H1 (cell line): ENCODE data around the gene TMEM179B.

Source experiments
- ASH2L ChIP-seq: fragments of 200-600, 300-600 bp; sonication (generic); IDR thresholded peaks from one replicate; pipeline ENCODE4 v1.7.1; 2017; ENCODE audit warnings: low read length
- ATF3 ChIP-seq: IDR thresholded peaks from 2 replicates; pipeline ENCODE4 v1.6.1; 2011; ENCODE audit warnings: low read depth, mild to moderate bottlenecking, low read length; ENCODE audit not compliant: insufficient read depth
- BRCA1 ChIP-seq: IDR thresholded peaks from 2 replicates; pipeline ENCODE4 v1.6.1; 2012; ENCODE audit warnings: low read depth, low read length, improper control_type of control experiment
- CHD2 ChIP-seq: IDR thresholded peaks from 2 replicates; pipeline ENCODE4 v1.6.1; 2012; ENCODE audit warnings: low read length, improper control_type of control experiment
- EZH2 ChIP-seq: fragments of 200-600 bp; sonication (generic); IDR thresholded peaks from 2 replicates; pipeline ENCODE4 v1.7.1; 2012; ENCODE audit warnings: low read depth, mild to moderate bottlenecking, moderate library complexity, low read length, inconsistent platforms; ENCODE audit not compliant: severe bottlenecking
- GABPA ChIP-seq: IDR thresholded peaks from 2 replicates; pipeline ENCODE4 v1.6.1; 2011; ENCODE audit warnings: mild to moderate bottlenecking, low read length, moderate library complexity, borderline replicate concordance; ENCODE audit not compliant: insufficient read depth
- JUN ChIP-seq: IDR thresholded peaks from 2 replicates; pipeline ENCODE4 v1.6.1; 2011; ENCODE audit warnings: low read depth, mild to moderate bottlenecking, improper control_type of control experiment, low read length
- JUND ChIP-seq: IDR thresholded peaks from 2 replicates; pipeline ENCODE4 v1.6.1; 2011; ENCODE audit warnings: mild to moderate bottlenecking, improper control_type of control experiment, low read length
- MAX ChIP-seq: IDR thresholded peaks from 2 replicates; pipeline ENCODE4 v1.6.1; 2012; ENCODE audit warnings: inconsistent platforms
- POLR2A ChIP-seq, 2 experiments: IDR thresholded peaks; 1 replicate in 1 of 2; 2 replicates in 1 of 2; pipeline ENCODE4 v1.6.1; 2011; ENCODE audit warnings: low read depth in 2 of 2, low read length in 2 of 2, mild to moderate bottlenecking in 2 of 2; ENCODE audit errors: control extremely low read depth in 1 of 2
- TAF7 ChIP-seq: optimal IDR thresholded peaks from 2 replicates; pipeline ENCODE3; 2011; ENCODE audit warnings: low read depth, mild to moderate bottlenecking, inconsistent platforms, low read length, moderate library complexity, borderline replicate concordance
- TCF12 ChIP-seq: IDR thresholded peaks from 2 replicates; pipeline ENCODE4 v1.6.1; 2011; ENCODE audit warnings: low read depth, mild to moderate bottlenecking, low read length
- TF ChIP-seq, protein P1 (sequence below), 3 experiments: IDR thresholded peaks; 1 replicate in 2 of 3; 2 replicates in 1 of 3; pipeline versions ENCODE4 v1.5.1 to v1.6.1; 2011; ENCODE audit warnings: low read length in 3 of 3, mild to moderate bottlenecking in 3 of 3, inconsistent platforms in 2 of 3, low read depth in 1 of 3, moderate library complexity in 1 of 3; ENCODE audit not compliant: insufficient read depth in 1 of 3; ENCODE audit errors: control extremely low read depth in 1 of 3
- TF ChIP-seq, protein P2 (sequence below): IDR thresholded peaks from 2 replicates; pipeline ENCODE4 v1.6.1; 2012; ENCODE audit warnings: low read length, inconsistent platforms

- TF ChIP-seq ATF3 (no peak), POLR2A (IDR thresholded peaks at IDR 0.05; ENCODE audit: control extremely low read depth in 1 of 2, low read depth in 2 of 2, low read length in 2 of 2) (no peak), GABPA (no peak), EZH2 (no peak), MAX (no peak), CHD2 (no peak), JUND (no peak), TAF7 (no peak), BRCA1 (no peak), ASH2L (no peak), TCF12 (no peak), JUN (no peak)
- TF ChIP-seq, protein P1, sequence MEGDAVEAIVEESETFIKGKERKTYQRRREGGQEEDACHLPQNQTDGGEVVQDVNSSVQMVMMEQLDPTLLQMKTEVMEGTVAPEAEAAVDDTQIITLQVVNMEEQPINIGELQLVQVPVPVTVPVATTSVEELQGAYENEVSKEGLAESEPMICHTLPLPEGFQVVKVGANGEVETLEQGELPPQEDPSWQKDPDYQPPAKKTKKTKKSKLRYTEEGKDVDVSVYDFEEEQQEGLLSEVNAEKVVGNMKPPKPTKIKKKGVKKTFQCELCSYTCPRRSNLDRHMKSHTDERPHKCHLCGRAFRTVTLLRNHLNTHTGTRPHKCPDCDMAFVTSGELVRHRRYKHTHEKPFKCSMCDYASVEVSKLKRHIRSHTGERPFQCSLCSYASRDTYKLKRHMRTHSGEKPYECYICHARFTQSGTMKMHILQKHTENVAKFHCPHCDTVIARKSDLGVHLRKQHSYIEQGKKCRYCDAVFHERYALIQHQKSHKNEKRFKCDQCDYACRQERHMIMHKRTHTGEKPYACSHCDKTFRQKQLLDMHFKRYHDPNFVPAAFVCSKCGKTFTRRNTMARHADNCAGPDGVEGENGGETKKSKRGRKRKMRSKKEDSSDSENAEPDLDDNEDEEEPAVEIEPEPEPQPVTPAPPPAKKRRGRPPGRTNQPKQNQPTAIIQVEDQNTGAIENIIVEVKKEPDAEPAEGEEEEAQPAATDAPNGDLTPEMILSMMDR (IDR thresholded peaks at IDR 0.05; ENCODE audit: control extremely low read depth in 1 of 3, insufficient read depth in 1 of 3, low read depth in 1 of 3, low read length in 3 of 3): no peak
- TF ChIP-seq, protein P2, sequence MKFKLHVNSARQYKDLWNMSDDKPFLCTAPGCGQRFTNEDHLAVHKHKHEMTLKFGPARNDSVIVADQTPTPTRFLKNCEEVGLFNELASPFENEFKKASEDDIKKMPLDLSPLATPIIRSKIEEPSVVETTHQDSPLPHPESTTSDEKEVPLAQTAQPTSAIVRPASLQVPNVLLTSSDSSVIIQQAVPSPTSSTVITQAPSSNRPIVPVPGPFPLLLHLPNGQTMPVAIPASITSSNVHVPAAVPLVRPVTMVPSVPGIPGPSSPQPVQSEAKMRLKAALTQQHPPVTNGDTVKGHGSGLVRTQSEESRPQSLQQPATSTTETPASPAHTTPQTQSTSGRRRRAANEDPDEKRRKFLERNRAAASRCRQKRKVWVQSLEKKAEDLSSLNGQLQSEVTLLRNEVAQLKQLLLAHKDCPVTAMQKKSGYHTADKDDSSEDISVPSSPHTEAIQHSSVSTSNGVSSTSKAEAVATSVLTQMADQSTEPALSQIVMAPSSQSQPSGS: no peak
These were observed 7.1 kb downstream of the TMEM179B start for GRCh38 chr11:62794201-62794775.
